ENCODE data around the gene BLOC1S3.
A peak's percentile ranks its signal among the peaks of the same experiment; 100 is the strongest.

The BLOC1S3 gene

DNA sequence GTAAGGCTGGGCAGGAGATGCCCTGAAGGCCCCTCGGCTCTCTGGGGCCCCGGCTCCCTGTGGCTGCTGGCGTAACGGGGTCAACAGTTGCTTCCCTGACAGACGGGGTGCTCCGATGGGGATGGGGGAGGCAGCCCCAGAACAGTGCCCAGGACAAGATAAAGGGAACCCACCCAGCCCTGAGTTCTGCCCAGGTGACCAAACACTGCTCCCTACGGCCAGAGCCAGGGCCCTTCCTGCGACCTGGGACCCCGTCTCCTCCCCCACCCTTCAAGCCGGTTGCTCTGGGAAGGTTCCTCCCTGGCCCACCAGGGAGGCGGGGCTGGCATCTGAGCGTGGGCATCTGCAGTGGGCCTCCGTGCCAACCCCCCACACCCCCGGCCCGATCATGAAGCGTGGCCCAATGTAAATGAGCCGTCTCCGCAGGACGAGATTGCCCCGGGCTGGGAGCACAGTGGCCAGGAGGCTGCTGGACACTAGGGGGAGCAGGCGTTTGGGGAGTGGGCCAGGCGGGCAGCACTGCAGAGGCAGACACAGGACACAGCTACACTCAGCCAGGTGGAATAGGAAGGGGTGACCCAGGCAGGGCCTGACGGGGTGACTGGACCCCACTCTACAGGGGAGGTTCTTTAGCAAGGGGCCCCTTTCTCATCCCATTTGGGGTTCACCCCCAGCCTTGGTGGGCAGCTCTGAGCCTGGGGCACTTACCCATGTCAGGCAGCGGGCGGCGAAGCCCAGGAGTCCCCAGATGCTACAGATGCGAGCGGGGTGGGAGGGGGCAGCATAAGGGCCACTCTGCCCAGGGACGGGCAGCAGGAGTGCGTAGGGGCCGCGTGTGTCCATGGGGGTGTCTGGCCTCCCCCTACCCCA lies 16.6 kb upstream of the BLOC1S3 start:
- no peak for DNase-seq (ENCODE audit: low read depth in 3 of 3, low spot score in 1 of 3)

DNA sequence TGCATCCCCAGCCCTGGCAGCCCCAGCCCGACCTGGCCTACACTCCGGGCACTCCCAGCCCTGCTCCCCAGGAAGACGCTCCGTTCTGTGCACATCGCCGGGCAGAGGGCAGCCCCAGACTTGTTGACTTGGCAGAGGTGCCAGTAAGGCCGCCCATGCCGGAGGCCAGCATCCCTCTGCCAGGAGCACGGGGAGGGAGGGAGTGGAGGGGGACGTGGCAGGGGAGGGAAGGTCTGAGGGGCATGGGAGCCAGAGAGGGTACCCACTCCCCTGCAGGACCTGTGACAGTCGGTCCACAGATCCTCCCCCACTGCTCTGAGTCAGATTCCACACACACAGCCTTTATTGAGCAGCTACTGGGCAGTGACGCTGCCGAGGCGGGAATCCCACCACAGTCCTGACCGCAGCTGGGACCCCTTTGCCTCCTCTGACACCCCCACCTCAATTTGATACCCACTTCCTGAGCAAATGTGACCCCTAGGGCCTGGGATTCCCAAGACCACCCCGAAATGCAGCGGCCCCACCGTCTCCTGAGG lies 15.9 kb upstream of the BLOC1S3 start:
- DNase-seq (ENCODE audit: low read depth in 3 of 3, low spot score in 1 of 3): no peak

DNA sequence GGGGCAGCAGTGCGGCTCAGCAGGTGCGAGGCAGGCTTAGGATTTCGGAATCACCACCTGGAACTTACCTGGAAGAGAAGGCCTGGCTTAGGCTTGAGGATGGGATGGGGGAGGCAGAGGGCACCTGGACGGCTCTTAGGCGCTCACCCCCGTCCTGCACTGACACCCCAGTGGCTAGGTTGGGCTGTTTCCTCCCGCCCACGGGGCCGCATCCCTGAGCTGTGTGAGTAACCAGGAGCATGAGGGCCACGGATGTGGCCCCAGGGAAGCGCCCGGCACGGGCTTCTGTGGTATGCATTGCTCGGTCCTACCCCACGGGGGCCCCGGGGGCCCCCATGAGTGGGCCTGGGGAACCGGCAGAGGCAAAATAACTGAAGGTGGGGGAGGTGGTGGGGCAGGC lies 15.4 kb upstream of the BLOC1S3 start:
- DNase-seq (ENCODE audit: low read depth in 3 of 3, low spot score in 1 of 3): no peak

DNA sequence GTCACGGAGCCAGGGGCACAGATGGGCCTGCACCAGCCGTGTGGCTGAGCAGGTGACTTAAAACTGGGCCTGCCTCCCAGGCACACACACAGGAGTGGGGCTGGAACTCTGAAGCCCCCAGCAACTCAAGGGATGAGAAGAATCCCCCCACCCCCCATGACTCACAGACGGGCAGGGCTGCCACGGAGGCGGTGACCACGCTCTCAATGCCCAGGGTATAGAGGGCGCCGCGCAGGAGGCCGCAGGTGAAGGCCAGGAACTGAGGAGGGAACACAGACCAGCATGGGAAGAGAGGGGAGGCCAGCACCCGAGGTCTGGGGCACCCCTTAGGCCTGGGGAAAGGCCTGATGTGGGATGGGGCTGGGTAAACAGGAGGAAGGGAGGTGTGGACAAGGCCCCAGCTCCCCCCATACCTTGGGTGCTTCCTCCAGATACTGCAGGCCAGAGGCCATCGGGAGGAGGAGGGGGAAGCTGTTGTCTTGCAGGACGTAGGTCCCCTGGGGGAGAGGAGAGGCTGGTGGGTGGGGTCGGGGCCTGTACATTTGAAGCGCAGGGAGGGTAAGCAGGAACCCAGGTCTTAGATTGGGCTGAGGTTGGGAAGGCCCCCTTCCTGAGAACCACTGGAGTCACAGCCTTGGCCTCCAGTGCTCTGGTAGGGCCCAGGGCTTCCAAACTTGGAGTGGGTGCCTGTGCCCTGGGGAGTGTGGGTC lies 14.7 kb upstream of the BLOC1S3 start:
- no peak for DNase-seq (ENCODE audit: low read depth in 3 of 3, low spot score in 1 of 3)

DNA sequence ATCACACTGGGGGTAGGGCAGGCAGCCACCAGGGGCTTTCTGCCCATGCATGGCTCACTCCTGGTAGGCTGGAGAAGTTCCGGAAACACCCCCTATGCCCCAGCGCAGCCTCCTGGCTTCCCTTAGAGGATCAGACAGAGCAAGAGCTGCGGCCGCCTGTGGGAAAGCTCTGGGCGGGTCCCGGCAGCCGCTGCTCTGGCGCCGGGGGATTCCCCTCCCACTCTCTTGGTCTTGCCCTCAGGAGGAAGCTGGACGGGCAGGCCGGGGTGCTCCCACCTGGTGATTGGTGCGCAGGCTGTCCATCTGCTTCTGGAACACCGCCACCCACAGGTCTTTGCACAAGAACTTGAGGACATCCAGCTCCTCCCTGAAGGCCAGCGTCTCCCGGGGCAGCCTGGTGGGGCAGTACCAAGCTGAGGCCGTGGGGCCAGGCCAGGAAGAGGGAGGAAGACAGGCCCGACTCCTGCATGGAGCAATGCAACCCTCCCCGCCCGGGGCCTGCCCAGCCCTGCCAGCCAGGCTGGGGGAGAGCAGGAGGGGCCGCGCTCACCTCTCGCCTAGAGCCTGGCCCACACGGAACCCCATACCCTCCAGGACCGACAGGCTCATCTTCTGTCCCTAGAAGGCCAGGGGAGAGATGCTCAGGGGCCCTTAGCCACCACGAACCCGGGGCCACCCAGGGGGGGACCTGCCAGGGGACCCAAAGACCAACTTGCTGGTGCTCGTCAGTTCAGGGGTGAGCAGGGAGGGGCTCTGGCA lies 13.8 kb upstream of the BLOC1S3 start:
- DNase-seq (ENCODE audit: low read depth in 3 of 3, low spot score in 1 of 3): peak in 1 of 3 donors; percentile 30

DNA sequence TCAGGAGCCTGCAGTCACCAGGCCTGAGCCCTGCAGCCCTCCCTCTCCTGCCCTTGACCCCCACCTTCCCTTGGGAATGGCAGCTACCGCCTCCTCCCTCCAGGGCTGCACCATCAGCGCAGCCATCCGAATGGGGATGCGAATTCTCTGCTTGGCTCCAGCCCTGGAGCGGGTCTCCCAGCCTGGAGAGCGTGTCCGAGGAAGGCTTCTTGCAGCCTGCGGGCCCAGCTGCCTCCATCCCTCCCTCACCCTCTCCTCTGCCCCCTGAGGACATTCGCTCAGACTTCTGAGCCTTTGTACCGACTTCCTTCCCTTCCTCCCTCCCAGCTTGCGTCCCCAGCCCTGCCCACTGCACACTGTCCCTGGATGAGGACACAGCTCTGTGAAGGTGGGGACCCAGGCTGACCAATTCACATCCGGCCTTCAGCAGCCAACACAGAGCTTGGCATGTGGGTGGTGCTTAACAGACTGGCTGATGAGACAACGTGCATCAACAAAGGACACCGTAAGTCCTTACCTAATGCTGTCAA lies 11.8 kb upstream of the BLOC1S3 start:
- no peak for DNase-seq (ENCODE audit: low read depth in 3 of 3, low spot score in 1 of 3)

DNA sequence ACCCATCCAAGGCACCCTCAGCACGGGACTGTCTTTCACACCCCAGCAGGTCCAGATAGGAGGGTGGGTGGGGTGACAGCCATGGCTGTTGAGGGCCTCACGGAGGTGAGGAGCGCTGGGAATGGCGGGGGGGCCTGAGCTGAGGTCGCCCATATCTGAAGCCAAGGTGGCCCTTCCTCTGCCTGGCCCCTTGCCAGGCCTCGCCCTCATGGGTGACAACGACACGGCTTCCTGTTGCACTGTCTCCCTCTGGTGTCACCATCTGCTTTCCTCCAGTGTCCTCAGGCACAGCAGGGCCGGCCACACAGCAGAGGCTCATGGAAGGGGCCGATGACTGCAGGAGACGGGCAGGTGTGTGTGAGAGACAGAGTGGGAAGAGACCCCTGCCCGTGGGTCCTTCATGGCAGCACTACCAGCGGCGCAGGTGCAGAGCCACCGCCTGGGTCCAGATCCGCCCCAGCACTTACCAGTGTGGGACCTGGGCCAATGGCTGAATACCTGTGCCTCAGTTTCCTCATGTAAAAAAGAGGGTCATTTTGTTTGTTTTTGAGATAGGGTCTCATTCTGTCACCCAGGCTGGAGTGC lies 9.7 kb upstream of the BLOC1S3 start:
- no peak for DNase-seq (ENCODE audit: low read depth in 3 of 3, low spot score in 1 of 3)

DNA sequence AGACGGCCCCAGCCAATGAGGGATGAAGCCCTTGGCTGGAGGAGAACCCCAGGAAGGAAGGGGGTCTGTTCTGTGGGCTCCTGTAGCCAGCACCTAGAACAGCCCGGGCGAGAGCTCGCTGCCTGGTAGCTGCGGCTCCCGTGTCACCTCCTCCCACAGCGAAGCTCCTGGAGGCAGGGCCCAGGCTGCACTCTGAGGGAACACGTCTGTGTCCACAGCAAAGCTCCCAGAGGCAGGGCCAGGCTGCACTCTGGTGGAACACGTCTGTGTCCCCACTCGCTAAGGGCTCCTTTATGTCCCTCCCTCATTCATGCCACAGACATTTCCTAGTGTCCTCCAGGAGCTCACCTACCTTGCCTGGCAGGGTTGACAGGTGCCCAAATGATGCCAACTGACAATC lies 9.0 kb upstream of the BLOC1S3 start:
- DNase-seq (ENCODE audit: low read depth in 3 of 3, low spot score in 1 of 3): no peak

DNA sequence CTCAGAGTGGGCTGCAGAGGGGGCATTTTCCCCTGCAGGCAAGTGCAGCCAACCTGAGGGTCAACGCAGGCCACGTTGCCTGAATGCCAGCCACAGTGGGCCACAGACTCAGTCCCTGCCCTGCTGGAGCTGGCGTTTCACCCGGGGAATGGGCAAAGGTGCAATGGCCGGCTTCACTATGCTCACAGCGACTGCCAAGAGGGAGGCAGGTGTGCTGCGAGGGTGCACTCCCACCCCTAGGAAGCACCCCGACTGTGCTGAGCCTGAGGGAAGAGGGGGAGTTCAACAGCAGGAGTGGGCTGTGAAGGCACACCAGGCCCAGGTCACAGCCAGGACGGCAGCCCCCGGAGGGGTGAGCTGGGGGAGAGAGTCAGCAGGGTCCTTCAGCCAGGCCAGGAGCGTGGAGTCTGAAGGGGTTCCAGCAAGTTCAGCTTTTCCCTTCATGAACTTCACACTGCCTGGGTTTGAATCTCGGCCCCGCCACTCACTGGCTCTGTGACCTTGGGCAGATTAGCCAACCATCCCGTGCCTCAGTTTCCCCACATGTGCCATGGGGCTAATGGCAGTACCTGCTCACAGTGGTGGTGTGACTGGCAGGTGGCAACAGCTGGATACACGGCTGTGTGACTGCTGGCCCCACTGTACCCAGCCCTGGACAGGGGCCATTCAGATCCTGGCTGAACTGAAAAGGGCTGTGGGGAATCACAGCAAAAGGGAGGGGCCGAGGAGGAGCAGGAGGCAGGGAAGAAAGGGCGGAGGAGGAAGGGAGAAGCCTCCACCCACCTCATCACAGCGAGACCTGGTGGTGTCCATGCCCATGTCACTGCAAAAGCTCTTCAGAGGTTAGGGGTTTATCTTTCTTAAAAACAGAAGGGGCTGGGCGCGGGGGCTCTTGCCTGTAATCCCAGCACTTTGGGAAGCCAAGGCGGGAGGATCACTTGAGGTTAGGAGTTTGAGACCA lies 8.2 kb upstream of the BLOC1S3 start:
- DNase-seq (ENCODE audit: low read depth in 3 of 3, low spot score in 1 of 3): no peak

DNA sequence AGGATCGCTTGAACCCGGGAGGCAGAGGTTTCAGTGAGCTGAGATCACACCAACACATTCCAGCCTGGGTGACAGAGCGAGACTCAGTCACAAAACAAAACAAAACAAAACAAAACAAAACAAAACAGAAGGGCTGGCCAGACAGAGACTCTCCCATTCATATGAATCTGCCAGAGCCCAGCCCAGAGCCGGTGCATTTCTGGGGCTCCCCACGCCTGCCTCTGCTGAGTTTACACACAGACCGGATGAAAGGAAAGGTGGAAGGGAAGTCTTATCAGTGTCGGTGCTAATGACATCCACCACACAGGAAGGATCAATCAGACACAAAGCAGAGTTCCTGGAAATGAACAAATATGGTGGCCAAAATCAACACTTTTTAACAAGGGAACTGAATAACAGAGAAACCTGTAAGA lies 7.4 kb upstream of the BLOC1S3 start:
- DNase-seq (ENCODE audit: low read depth in 3 of 3, low spot score in 1 of 3): no peak

DNA sequence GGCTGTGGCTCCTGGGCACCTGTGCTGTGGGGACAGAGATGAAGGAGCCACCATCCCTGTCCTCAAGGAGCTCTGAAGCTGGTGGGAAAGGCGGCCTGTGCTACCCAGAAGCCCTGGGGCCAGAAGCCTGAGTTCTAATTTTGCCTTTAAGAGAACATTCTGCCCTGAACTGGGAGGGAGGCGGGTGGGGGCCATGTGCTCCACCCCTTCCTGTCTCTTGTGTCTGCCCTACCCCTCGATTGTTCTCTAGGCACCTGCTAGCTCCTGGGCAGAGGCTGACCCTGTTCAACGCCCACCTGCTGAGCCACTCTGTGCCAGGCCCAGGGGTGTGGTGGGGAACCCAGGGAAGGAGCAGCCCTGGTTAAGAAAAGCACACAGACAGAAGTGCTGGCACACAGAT lies 6.4 kb upstream of the BLOC1S3 start:
- no peak for DNase-seq (ENCODE audit: low read depth in 3 of 3, low spot score in 1 of 3)

DNA sequence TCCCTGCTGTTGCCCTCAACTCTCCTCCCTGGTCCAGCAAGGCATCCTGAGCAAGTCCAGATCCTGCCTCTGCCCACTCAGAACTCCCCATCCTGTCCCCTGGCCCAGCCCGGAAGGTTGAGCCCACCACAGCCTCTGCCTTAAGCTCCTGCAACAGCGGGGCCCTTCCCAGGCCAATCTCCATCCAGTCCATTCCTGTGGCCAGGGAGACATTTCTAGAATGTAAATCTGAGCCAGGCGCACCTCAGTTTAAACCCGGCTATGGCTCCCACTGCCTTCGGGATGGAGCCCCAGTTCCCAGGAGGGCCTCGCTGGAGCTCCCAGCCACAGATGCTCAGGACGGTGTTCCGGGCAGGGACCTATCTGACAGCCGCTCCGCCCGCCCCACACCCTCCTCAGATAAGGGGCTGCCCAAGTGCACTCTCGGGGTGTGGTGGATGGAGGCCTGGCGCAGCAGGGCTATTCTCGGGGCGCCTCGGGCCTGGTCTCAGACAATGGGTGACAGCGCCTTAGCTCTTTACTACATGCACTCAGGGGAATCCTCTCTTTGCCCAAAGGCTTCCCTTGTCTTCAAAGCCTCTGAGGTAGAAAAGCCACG lies 5.9 kb upstream of the BLOC1S3 start:
- DNase-seq (ENCODE audit: low read depth in 3 of 3, low spot score in 1 of 3): no peak

DNA sequence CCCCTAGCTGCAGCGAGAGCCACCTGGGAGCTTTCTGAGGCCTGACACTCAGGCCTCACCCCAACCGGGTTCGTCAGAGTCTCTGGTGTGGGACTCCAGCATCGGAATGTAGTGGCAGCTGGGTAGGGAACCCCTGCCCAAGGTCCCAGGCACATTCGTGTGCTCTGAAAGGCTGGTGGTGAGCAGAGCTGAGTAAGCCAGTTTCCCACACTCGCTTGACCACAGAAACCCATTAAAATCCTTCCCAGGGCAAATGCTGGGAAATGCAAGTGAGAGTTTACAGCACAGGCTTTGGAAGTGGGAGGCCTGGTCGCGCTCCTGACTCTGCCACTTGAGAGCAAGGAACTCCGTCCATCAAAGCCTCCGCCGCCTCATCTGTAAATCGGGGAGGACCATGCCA lies 4.8 kb upstream of the BLOC1S3 start:
- DNase-seq (ENCODE audit: low read depth in 3 of 3, low spot score in 1 of 3): no peak

DNA sequence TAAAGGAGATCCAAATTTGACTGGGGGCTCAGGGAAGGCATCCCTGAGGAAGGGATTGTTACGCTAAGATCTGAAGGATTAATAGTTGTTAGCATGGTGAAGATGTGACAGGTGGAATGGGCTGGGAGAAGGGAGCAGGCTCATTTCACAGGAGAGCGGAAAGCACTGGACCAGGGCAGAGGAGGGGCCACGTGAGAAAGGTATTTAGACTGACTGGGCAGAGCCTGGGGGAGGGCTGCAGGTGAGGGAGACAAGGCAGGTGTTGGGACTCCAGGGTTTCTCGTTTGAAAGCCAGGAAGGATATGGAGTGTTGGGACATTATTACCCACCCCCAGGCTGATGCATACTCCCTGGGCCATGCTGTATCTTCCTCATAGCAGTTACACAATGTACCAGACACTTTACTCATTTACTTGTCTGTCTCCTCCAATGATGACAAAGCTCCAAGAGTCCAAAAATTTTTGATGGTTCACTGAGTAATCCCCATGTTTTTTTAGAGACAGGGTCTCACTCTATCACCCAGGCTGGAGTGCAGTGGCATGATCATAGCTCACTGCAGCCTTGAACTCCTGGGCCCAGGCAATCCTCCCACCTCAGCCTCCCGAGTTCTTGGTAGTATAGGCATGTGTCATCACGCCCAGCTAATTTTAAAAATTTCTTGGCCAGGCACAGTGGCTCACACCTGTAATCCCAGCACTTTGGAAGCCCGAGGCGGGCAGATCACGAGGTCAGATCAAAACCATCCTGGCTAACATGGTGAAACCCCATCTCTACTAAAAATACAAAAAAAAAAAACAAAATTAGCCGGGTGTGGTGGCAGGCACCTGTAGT lies 2.9 kb upstream of the BLOC1S3 start:
- no peak for DNase-seq (ENCODE audit: low read depth in 3 of 3, low spot score in 1 of 3)

DNA sequence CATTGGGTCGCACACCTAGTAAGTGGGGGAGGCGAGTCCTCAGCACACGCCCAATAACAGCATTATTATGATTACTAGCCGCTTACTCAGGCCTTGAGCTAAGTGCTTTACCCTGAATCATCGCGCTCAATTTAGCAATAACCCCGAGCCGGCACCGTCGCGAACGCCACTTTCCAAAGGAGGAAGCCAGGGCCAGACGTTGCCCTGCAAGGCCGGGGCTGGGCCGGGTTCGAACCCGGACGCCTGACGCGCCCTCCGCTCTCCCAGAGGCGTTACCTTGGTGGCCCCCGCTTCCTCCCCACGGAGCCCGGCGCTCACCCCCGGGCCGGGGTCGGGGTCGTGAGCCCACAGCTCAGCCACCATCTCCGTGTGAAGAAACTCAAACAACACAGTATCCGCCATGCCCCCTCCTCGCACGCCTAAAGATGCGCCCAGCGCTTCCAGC lies 745 bp upstream of the BLOC1S3 start, which contains the start of gene TRAPPC6A:
TSS of gene TRAPPC6A (minus strand) at position 421 of the 445 bp plus-strand sequence. CDS start at position 402, 19 bp downstream.
- DNase-seq (ENCODE audit: low read depth in 3 of 3, low spot score in 1 of 3): no peak

DNA sequence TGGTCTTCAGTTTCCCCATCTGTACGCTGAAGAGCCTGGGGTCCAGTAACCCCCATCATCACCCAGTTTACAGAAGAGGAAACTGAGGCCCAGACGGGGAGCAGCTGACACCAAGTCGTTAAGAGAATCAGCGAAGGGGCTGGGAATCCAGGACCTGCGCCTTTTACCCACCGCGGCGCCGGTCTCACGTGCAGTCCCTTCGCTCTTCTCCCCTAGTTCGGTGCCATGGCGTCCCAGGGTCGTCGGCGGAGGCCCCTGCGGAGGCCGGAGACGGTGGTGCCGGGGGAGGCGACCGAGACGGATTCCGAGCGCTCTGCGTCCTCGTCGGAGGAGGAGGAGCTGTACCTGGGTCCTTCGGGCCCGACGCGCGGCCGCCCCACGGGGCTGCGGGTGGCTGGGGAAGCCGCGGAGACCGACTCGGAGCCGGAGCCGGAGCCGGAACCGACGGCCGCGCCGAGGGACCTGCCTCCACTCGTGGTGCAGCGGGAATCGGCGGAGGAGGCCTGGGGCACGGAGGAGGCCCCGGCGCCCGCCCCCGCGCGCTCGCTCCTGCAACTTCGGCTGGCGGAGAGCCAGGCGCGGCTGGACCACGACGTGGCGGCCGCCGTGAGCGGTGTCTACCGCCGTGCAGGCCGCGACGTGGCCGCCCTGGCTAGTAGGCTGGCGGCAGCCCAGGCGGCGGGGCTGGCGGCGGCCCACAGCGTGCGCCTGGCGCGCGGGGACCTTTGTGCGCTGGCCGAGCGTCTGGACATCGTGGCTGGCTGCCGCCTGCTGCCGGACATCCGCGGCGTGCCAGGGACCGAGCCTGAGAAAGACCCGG lies 698 bp downstream of the BLOC1S3 start:
- DNase-seq (ENCODE audit: low read depth in 3 of 3, low spot score in 1 of 3): peak in 1 of 3 donors; percentile 17

DNA sequence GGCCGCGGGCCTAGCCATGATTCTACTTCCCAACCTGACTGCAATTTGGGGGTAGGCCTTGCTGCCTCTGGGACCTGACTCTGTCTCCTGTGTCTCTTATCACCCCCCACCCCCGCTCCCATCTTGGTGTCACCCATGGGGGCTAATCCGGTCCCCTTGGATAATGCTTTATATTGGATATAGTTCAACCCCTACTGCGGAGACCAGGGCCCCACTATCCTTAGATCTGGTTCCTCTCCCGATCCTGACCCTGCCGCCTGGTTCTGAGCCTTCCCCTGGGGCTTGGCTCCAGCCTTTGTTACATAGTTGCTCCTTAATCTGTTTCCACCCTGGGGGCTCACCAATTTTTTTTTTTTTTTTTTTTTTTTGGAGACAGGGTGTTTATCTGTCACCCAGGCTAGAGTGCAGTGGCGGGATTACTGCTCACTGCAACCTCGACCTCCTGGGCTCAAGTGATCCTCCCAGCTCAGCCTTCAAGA lies 1.3 kb downstream of the BLOC1S3 start:
- DNase-seq (ENCODE audit: low read depth in 3 of 3, low spot score in 1 of 3): no peak
